ENCODE results near the gene ANKHD1. TPM values are rescaled to one million over a fixed set of nuclear protein-coding genes. Genes with fewer than 3 reads are reported as not detected.

The ANKHD1 gene
- total RNA-seq, 1 experiment from 2014 or later, result 130 TPM

DNA sequence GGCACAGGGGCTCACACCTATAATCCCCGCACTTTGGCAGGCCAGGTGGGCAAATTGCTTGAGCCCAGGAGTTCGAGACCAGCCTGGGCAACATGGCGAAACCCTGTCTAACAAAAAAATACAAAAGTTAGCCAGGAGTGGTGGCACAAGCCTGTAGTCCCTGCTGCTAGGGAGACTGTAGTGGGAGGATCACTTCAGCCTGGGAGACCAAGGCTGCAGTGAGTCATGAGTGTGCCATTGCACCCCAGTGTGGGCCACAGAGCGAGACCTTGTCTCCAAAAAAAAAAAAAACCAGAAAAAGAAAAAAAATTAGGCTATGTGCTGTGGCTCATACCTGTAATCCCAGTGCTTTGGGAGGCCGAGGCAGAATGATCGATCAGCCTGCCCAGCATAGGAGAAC is 87.3 kb downstream of the ANKHD1 start:
- no peak overlapping the region for H3K4me3 ChIP-seq (ENCODE audit: low read depth, low read length)
- no peaks in the 10 kb centered on the region for H3K4me1 ChIP-seq
- ChIA-PET CTCF (no interaction called here), POLR2A (no interaction called here)
- no peaks in the 10 kb centered on the region for H3K9me3 ChIP-seq
- Mint-ChIP-seq H3K27ac (ENCODE audit: unreplicated experiment) (no peak overlapping the region), H3K4me3 (ENCODE audit: unreplicated experiment) (no peak overlapping the region), H3K27me3 (ENCODE audit: insufficient read depth, unreplicated experiment) (no peaks in the 10 kb centered on the region), H3K9me3 (ENCODE audit: unreplicated experiment) (no peaks in the 10 kb centered on the region), H3K4me1 (ENCODE audit: low read depth, unreplicated experiment) (no peaks in the 10 kb centered on the region), H3K36me3 (ENCODE audit: insufficient read depth, unreplicated experiment) (peaks cover 36% of the 10 kb centered on the region)
- intact Hi-C loops (cut with micrococcal nuclease; ENCODE audit: unreplicated experiment), result no loop called here
- BruUV-seq (replicated peaks), result no TSS peak
- no peak for TF ChIP-seq CTCF (IDR thresholded peaks at IDR 0.05; ENCODE audit: insufficient read depth in 1 of 2, low read depth in 1 of 2, low read length in 1 of 2, severe bottlenecking in 1 of 2, unreplicated experiment in 1 of 2)
- no peaks in the 10 kb centered on the region; the same call in 1 of the 2 replicates for H3K36me3 ChIP-seq (ENCODE audit: control insufficient read depth, insufficient read depth, low read length)
- no peaks in the 10 kb centered on the region for H3K27me3 ChIP-seq (replicated peaks; ENCODE audit: control insufficient read depth, insufficient read depth, low read length)
- no peak for DNase-seq

GRCh38 chr5:140497897-140498296 is 96.3 kb downstream of the ANKHD1 start:
- POLR2A ChIA-PET, result no interaction called here
- no peaks in the 10 kb centered on the region for H3K27me3 Mint-ChIP-seq (ENCODE audit: insufficient read depth, unreplicated experiment)
- no peak overlapping the region for H3K27ac Mint-ChIP-seq (ENCODE audit: unreplicated experiment)
- DNase-seq, result peak in 1 of 2 experiments; percentile 8
- H3K36me3 Mint-ChIP-seq (ENCODE audit: insufficient read depth, unreplicated experiment), result peaks cover 30% of the 10 kb centered on the region
- H3K4me1 ChIP-seq, result no peaks in the 10 kb centered on the region
- no peak overlapping the region for H3K4me3 Mint-ChIP-seq (ENCODE audit: unreplicated experiment)
- no peaks in the 10 kb centered on the region for H3K9me3 Mint-ChIP-seq (ENCODE audit: unreplicated experiment)
- intact Hi-C loops (cut with micrococcal nuclease; ENCODE audit: unreplicated experiment), result no loop called here
- no peak for TF ChIP-seq CTCF (IDR thresholded peaks at IDR 0.05; ENCODE audit: insufficient read depth in 1 of 2, low read depth in 1 of 2, low read length in 1 of 2, severe bottlenecking in 1 of 2, unreplicated experiment in 1 of 2)
- no peaks in the 10 kb centered on the region; the same call in 1 of the 2 replicates for H3K36me3 ChIP-seq (ENCODE audit: control insufficient read depth, insufficient read depth, low read length)
- CTCF ChIA-PET, result no interaction called here
- H3K4me3 ChIP-seq (ENCODE audit: low read depth, low read length), result no peak overlapping the region
- H3K9me3 ChIP-seq, result no peaks in the 10 kb centered on the region
- no TSS peak for BruUV-seq (replicated peaks)
- no peaks in the 10 kb centered on the region for H3K27me3 ChIP-seq (replicated peaks; ENCODE audit: control insufficient read depth, insufficient read depth, low read length)
- peaks cover 6% of the 10 kb centered on the region for H3K4me1 Mint-ChIP-seq (ENCODE audit: low read depth, unreplicated experiment)

DNA sequence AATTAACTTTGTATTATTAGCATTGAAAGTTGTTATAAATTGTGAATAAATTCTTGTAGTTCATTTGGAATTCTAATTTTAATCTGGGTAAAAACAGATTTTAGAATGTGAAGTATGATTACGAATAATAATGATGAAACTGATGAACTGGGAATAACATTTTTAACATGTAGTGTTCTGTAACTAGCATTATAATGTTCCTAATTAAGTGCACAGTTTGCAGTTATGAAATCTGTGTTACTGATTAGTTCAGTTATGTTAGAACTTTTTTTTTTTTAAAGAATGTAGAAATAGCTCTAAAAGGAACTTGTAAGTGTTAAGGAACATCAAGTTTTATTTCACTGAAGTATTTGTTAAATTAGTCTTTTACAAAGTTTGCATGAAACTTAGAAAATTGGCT is 97.0 kb downstream of the ANKHD1 start:
- peaks cover 30% of the 10 kb centered on the region for H3K36me3 Mint-ChIP-seq (ENCODE audit: insufficient read depth, unreplicated experiment)
- no peaks in the 10 kb centered on the region for H3K4me1 ChIP-seq
- no peak for DNase-seq
- intact Hi-C loops (cut with micrococcal nuclease; ENCODE audit: unreplicated experiment), result no loop called here
- H3K9me3 Mint-ChIP-seq (ENCODE audit: unreplicated experiment), result no peaks in the 10 kb centered on the region
- H3K27ac Mint-ChIP-seq (ENCODE audit: unreplicated experiment), result no peak overlapping the region
- H3K9me3 ChIP-seq, result no peaks in the 10 kb centered on the region
- H3K4me3 Mint-ChIP-seq (ENCODE audit: unreplicated experiment), result no peak overlapping the region
- ChIA-PET POLR2A (no interaction called here), CTCF (no interaction called here)
- H3K27me3 Mint-ChIP-seq (ENCODE audit: insufficient read depth, unreplicated experiment), result no peaks in the 10 kb centered on the region
- BruUV-seq (replicated peaks), result no TSS peak
- H3K4me3 ChIP-seq (ENCODE audit: low read depth, low read length), result no peak overlapping the region
- no peak for TF ChIP-seq CTCF (IDR thresholded peaks at IDR 0.05; ENCODE audit: insufficient read depth in 1 of 2, low read depth in 1 of 2, low read length in 1 of 2, severe bottlenecking in 1 of 2, unreplicated experiment in 1 of 2)
- H3K27me3 ChIP-seq (replicated peaks; ENCODE audit: control insufficient read depth, insufficient read depth, low read length), result no peaks in the 10 kb centered on the region
- peaks cover 6% of the 10 kb centered on the region for H3K4me1 Mint-ChIP-seq (ENCODE audit: low read depth, unreplicated experiment)
- H3K36me3 ChIP-seq (ENCODE audit: control insufficient read depth, insufficient read depth, low read length), result peaks cover 1% of the 10 kb centered on the region; the same call in 1 of the 2 replicates
